D721Med (cell line): Measurements from ENCODE around the gene APOO.

Experiments used
- DNase-seq: peaks from one replicate; pipeline ENCODE4 v3.0.0; 2011; ENCODE audit warnings: low spot score; ENCODE audit not compliant: insufficient read length
- FAIRE-seq: peaks from 2 replicates; lab custom pipeline; 2011; peaks lifted over from hg19 to GRCh38; lab: Jason Lieb, UNC
- CTCF ChIP-seq: IDR thresholded peaks from 2 replicates; pipeline ENCODE4 v1.5.1; 2012; ENCODE audit warnings: mild to moderate bottlenecking, control low read depth; ENCODE audit not compliant: insufficient read depth; ENCODE audit errors: missing control alignments

APOO gene

DNA sequence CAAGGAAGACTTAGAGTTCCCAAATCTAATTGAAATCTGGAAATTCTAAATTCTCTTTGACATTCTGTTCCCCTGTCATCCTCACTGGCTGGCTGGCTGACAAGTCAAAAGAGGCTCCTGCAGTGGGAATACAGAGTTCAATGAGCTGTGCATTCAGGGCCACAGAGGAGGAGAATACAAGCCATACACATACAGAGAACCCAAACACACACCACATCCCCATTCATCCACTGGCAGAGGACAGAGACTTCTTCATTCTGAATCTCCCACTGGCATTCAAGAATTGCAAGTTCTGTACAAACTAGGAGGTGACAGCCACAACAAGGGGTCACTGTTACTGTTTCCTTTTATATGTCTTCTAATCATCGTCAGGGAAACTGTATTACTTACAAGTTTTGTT, 75.0 kb downstream of the APOO start:
- TF ChIP-seq CTCF, result no peak
- DNase-seq (no peak), FAIRE-seq (no peak)

GRCh38 chrX:23828881-23829280, 78.9 kb downstream of the APOO start:
- DNase-seq (no peak), FAIRE-seq (no peak)
- no peak for TF ChIP-seq CTCF

- no peak for TF ChIP-seq CTCF
- DNase-seq, result no peak
- FAIRE-seq, result no peak
Observed at GRCh38 chrX:23826653-23827052, 81.1 kb downstream of the APOO start.

DNA sequence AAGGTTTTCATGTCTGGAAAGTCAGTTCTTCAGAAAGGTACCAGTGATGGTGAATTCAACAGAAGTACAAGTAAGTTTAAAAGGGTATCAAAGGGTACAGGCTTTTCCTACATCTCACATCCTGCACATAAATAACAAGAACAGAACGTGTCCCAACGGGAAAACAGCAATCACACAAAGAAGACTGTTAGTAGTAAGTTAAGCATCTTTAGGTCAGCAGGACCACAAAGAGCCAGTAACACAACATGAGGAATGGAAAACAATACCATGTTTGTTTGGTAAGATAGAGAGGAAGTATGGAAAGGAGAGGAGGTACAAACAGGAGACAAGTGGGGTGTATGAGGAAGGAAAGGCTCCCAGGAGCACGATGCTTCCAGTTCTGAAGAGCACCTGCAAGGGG, 81.5 kb downstream of the APOO start:
- FAIRE-seq (no peak), DNase-seq (no peak)
- TF ChIP-seq CTCF, result no peak

DNA sequence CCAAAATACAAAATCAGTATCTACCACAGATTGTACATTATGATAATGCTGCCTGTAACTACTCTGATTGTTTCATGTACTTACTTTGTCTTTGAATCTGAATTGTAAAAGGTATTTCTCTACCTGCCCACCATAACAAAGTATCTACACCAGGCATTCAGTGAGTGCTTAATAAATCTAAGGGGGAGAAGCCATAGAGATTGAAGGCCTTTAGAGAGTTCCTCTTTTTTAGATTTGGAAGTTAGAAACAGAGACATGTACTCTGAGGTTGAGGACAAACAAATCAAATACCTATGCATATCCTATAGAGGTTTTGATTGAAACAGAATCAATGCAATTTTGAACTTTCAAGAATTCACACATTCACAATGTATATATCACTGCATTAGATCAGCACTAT, 82.1 kb downstream of the APOO start:
- TF ChIP-seq CTCF, result no peak
- no peak for DNase-seq
- no peak for FAIRE-seq

GRCh38 chrX:23822841-23823240, 84.9 kb downstream of the APOO start:
- FAIRE-seq (no peak), DNase-seq (no peak)
- no peak for TF ChIP-seq CTCF

GRCh38 chrX:23822397-23822796, 85.3 kb downstream of the APOO start:
- DNase-seq, result no peak
- TF ChIP-seq CTCF, result no peak
- no peak for FAIRE-seq
